Liver (tissue), 3 donors: ENCODE measurements around the gene SLC49A3.
"Not testable (repeated sequence)": the region's sequence is repeated elsewhere in the genome, so short reads cannot be mapped to it uniquely, and the experiment has no call there.

ENCODE experiments used
- EGR1 ChIP-seq, 2 donors: IDR thresholded peaks; 2 replicates each; pipeline ENCODE4 v1.6.1; 2016 to 2018; ENCODE audit warnings: antibody characterized with exemption in 2 of 2, low read depth in 2 of 2
- RAD21 ChIP-seq, 2 donors: IDR thresholded peaks; 2 replicates each; pipeline ENCODE4 v1.6.1; 2016; ENCODE audit warnings: antibody characterized with exemption in 2 of 2, mild to moderate bottlenecking in 2 of 2
- RXRA ChIP-seq, 2 donors: IDR thresholded peaks; 2 replicates each; pipeline ENCODE4 v1.6.1; 2017 to 2018; ENCODE audit warnings: antibody characterized with exemption in 2 of 2, mild to moderate bottlenecking in 1 of 2
- YY1 ChIP-seq: IDR thresholded peaks from 2 replicates; pipeline ENCODE4 v1.6.1; 2016; ENCODE audit warnings: antibody characterized with exemption, mild to moderate bottlenecking
- TF ChIP-seq, protein P1 (sequence below): fragments of 150-350 bp; IDR thresholded peaks from 2 replicates; pipeline ENCODE4 v1.5.1; 2017; ENCODE audit warnings: improper control_type of control experiment, low read depth, low read length; ENCODE audit not compliant: missing input control
- donor health status: healthy.
- donor health status: healthy.

DNA sequence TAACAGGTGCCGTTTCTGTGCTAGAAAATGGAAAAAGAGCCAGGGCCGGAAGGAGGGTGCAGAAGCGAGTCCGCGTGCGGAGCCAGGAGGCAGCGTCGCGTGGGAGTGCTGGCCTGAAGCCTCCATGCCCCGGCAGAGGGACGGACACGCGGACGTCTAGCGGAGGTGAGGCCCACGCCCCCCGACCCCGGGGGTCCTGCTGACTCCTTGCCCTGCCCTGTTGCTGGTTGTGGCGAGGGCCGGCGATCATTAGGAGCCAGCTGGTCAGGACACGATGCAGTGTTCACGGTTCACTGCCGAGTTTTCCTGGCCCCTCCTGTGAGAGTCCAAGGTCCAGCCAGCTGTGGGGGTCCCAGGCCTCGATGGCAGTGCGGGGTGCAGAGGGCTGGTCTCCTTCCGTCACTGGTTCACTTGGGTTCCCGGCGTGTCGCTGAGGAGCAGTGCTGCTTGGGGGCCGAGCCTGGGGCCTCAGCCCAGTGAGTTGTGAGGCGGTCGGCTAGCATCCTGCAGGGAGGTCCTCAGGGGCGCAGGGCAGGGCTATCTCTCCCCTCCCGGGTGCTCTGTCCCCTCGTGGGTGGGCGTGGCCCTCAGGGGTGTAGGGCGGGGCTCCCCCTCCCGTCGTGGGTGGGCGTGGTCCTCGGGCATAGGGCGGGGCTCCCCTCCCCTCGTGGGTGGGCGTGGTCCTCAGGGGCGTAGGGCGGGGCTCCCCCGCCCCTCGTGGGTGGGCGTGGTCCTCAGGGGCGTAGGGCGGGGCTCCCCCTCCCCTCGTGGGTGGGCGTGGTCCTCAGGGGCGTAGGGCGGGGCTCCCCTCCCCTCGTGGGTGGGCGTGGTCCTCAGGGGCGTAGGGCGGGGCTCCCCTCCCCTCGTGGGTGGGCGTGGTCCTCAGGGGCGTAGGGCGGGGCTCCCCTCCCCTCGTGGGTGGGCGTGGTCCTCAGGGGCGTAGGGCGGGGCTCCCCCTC is 42.3 kb upstream of the SLC49A3 start:
- TF ChIP-seq EGR1 (IDR thresholded peaks at IDR 0.05; ENCODE audit: low read depth in 2 of 2); RXRA (IDR thresholded peaks at IDR 0.05); YY1; RAD21 (IDR thresholded peaks at IDR 0.05): not testable (repeated sequence)
- TF ChIP-seq, protein P1, sequence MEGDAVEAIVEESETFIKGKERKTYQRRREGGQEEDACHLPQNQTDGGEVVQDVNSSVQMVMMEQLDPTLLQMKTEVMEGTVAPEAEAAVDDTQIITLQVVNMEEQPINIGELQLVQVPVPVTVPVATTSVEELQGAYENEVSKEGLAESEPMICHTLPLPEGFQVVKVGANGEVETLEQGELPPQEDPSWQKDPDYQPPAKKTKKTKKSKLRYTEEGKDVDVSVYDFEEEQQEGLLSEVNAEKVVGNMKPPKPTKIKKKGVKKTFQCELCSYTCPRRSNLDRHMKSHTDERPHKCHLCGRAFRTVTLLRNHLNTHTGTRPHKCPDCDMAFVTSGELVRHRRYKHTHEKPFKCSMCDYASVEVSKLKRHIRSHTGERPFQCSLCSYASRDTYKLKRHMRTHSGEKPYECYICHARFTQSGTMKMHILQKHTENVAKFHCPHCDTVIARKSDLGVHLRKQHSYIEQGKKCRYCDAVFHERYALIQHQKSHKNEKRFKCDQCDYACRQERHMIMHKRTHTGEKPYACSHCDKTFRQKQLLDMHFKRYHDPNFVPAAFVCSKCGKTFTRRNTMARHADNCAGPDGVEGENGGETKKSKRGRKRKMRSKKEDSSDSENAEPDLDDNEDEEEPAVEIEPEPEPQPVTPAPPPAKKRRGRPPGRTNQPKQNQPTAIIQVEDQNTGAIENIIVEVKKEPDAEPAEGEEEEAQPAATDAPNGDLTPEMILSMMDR = not testable (repeated sequence)
